ENCODE measurements around the gene KIF3C. TPM values are rescaled to one million over a fixed set of nuclear protein-coding genes. Genes with fewer than 3 reads are reported as not detected.
"Not testable (repeated sequence)": the region's sequence is repeated elsewhere in the genome, so short reads cannot be mapped to it uniquely, and the experiment has no call there.

The KIF3C gene
- total RNA-seq (2021) (39.5 and 46.2 TPM in 2 replicates), Bru-seq, nascent RNA (percentile 60 among the genes with signal in this experiment), BruChase-seq, experiment 1, labeled RNA remaining after a 2-hour chase (percentile 67 among the genes with signal in this experiment), BruChase-seq, experiment 2, labeled RNA remaining after a 6-hour chase (percentile 73 among the genes with signal in this experiment)
- long read RNA-seq, full-length matches to known transcripts: 31 of 46 reads
- long read RNA-seq, partial matches to known transcripts: 2 of 46 reads
- long read RNA-seq, other reads (novel, unspliced or antisense): 13 of 46 reads

- ChIA-PET CTCF (interaction anchor here (1.4 kb wide), 1 partner anchor 9 kb away, joined by 19 read pairs; no protein-coding TSS in a partner anchor), POLR2A (ENCODE audit: low non-redundant PET) (interaction anchor here (0.5 to 0.6 kb wide), 2 partner anchors 70 to 261 kb away, joined by 3 read pairs; no protein-coding TSS in a partner anchor)
- intact Hi-C loops (cut with micrococcal nuclease; ENCODE audit: unreplicated experiment): no loop called here
- H3K4me1 ChIP-seq (ENCODE audit: insufficient read depth, low read length, poor library complexity, severe bottlenecking): peaks cover 37% of the 10 kb centered on the region
- H3K27ac ChIP-seq (ENCODE audit: low read depth, low read length, poor library complexity, severe bottlenecking): peak within 1 kb of the TSS; percentile 59
- H3K27me3 ChIP-seq (replicated peaks; ENCODE audit: insufficient read depth, low read depth, low read length, poor library complexity): no peaks in the 10 kb centered on the region
- H3K36me3 ChIP-seq (ENCODE audit: insufficient read depth, low read length, poor library complexity, severe bottlenecking): no peaks in the 10 kb centered on the region
- TF ChIP-seq CTCF (conservative IDR thresholded peaks at IDR 0.05; ENCODE audit: low read depth, low read length): no peak
- no peak for TF ChIP-seq EZH2 (IDR thresholded peaks at IDR 0.05; ENCODE audit: borderline replicate concordance, low read depth, low read length, poor library complexity, severe bottlenecking)
- no peaks in the 10 kb centered on the region for H3K9me3 ChIP-seq (ENCODE audit: low read depth, low read length, poor library complexity, severe bottlenecking)
- peak; percentile 86 for DNase-seq (ENCODE audit: low spot score)
- no TSS peak for BruUV-seq (replicated peaks)
- peak within 1 kb of the TSS; percentile 68 for H3K4me3 ChIP-seq (ENCODE audit: low read depth, low read length, poor library complexity, severe bottlenecking)
Observed at GRCh38 chr2:25982273-25982967, at the start of gene KIF3C. Gene KIF3C, minus strand, starts transcription at chr2:25982497. Its CDS starts 580 bp downstream, at chr2:25981917.

- H3K27ac ChIP-seq (ENCODE audit: low read depth, low read length, poor library complexity, severe bottlenecking); H3K9me3 ChIP-seq (ENCODE audit: low read depth, low read length, poor library complexity, severe bottlenecking); BruUV-seq (replicated peaks); POLR2A ChIA-PET (ENCODE audit: low non-redundant PET); CTCF ChIA-PET; H3K4me3 ChIP-seq (ENCODE audit: low read depth, low read length, poor library complexity, severe bottlenecking); H3K36me3 ChIP-seq (ENCODE audit: insufficient read depth, low read length, poor library complexity, severe bottlenecking); DNase-seq (ENCODE audit: low spot score); H3K27me3 ChIP-seq (replicated peaks; ENCODE audit: insufficient read depth, low read depth, low read length, poor library complexity); intact Hi-C loops (cut with micrococcal nuclease; ENCODE audit: unreplicated experiment); H3K4me1 ChIP-seq (ENCODE audit: insufficient read depth, low read length, poor library complexity, severe bottlenecking): not testable (repeated sequence)
Observed at GRCh38 chr2:26028083-26028482, 45.8 kb upstream of the KIF3C start.

GRCh38 chr2:26025509-26025908 lies 43.2 kb upstream of the KIF3C start:
- no TSS peak for BruUV-seq (replicated peaks)
- Histone ChIP-seq H3K27ac (ENCODE audit: low read depth, low read length, poor library complexity, severe bottlenecking) (no peak overlapping the region), H3K27me3 (replicated peaks; ENCODE audit: insufficient read depth, low read depth, low read length, poor library complexity) (no peaks in the 10 kb centered on the region), H3K4me3 (ENCODE audit: low read depth, low read length, poor library complexity, severe bottlenecking) (no peak overlapping the region), H3K9me3 (ENCODE audit: low read depth, low read length, poor library complexity, severe bottlenecking) (peaks cover 4% of the 10 kb centered on the region), H3K4me1 (ENCODE audit: insufficient read depth, low read length, poor library complexity, severe bottlenecking) (no peaks in the 10 kb centered on the region), H3K36me3 (ENCODE audit: insufficient read depth, low read length, poor library complexity, severe bottlenecking) (no peaks in the 10 kb centered on the region)
- TF ChIP-seq CTCF (conservative IDR thresholded peaks at IDR 0.05; ENCODE audit: low read depth, low read length) (no peak), EZH2 (IDR thresholded peaks at IDR 0.05; ENCODE audit: borderline replicate concordance, low read depth, low read length, poor library complexity, severe bottlenecking) (no peak)
- ChIA-PET POLR2A (ENCODE audit: low non-redundant PET) (no interaction called here), CTCF (no interaction called here)
- no peak for DNase-seq (ENCODE audit: low spot score)
- intact Hi-C loops (cut with micrococcal nuclease; ENCODE audit: unreplicated experiment): no loop called here
